HEK293 (cell line): Measurements from ENCODE around the gene LRP1B.
A peak's percentile ranks its signal among the peaks of the same experiment; 100 is the strongest.

ENCODE experiments used
- BCL11A ChIP-seq: fragments of 450-650 bp; formaldehyde crosslinking; IDR thresholded peaks from 2 replicates; pipeline ENCODE4 v1.5.1; 2016; ENCODE audit warnings: low read depth, missing biosample characterization, missing genetic modification characterization
- BCL6B ChIP-seq: fragments of 450-650 bp; formaldehyde crosslinking; IDR thresholded peaks from 2 replicates; pipeline ENCODE4 v1.5.1; 2017; ENCODE audit warnings: missing biosample characterization, missing genetic modification characterization
- FEZF1 ChIP-seq: fragments of 450-650 bp; formaldehyde crosslinking; IDR thresholded peaks from 2 replicates; pipeline ENCODE4 v1.5.1; 2016; ENCODE audit warnings: missing biosample characterization, missing genetic modification characterization
- HOXD13 ChIP-seq: sonication (generic); formaldehyde crosslinking; IDR thresholded peaks from 2 replicates; pipeline ENCODE4 v1.8.0; 2022; ENCODE audit warnings: missing genetic modification reagents, borderline replicate concordance
- KLF16 ChIP-seq: fragments of 450-650 bp; formaldehyde crosslinking; IDR thresholded peaks from 2 replicates; pipeline ENCODE4 v1.5.1; 2017; ENCODE audit warnings: missing biosample characterization, missing genetic modification characterization
- MZF1 ChIP-seq: fragments of 450-650 bp; formaldehyde crosslinking; IDR thresholded peaks from 2 replicates; pipeline ENCODE4 v1.5.1; 2017; ENCODE audit warnings: missing biosample characterization, missing genetic modification characterization, borderline replicate concordance
- OSR2 ChIP-seq: fragments of 450-650 bp; formaldehyde crosslinking; IDR thresholded peaks from 2 replicates; pipeline ENCODE4 v1.5.1; 2016; ENCODE audit warnings: missing biosample characterization, missing genetic modification characterization
- OVOL3 ChIP-seq: fragments of 450-650 bp; formaldehyde crosslinking; IDR thresholded peaks from 2 replicates; pipeline ENCODE4 v1.5.1; 2016; ENCODE audit warnings: missing biosample characterization, missing genetic modification characterization
- PBX3 ChIP-seq: sonication (generic); formaldehyde crosslinking; IDR thresholded peaks from 2 replicates; pipeline ENCODE4 v1.8.1; 2022; ENCODE audit warnings: mild to moderate bottlenecking, moderate library complexity, missing genetic modification reagents
- PRDM4 ChIP-seq: fragments of 450-650 bp; formaldehyde crosslinking; IDR thresholded peaks from 2 replicates; pipeline ENCODE4 v1.5.1; 2017; ENCODE audit warnings: missing biosample characterization, missing genetic modification characterization
- WT1 ChIP-seq: fragments of 450-650 bp; formaldehyde crosslinking; IDR thresholded peaks from 2 replicates; pipeline ENCODE4 v1.5.1; 2016; ENCODE audit warnings: missing biosample characterization, missing genetic modification characterization
- YY1 ChIP-seq: fragments of 450-650 bp; formaldehyde crosslinking; IDR thresholded peaks from 2 replicates; pipeline ENCODE4 v1.5.1; 2018; ENCODE audit warnings: missing biosample characterization, missing genetic modification characterization
- ZBTB6 ChIP-seq: fragments of 450-650 bp; formaldehyde crosslinking; IDR thresholded peaks from 2 replicates; pipeline ENCODE4 v1.5.1; 2017; ENCODE audit warnings: missing biosample characterization, missing genetic modification characterization
- ZBTB8A ChIP-seq: fragments of 450-650 bp; formaldehyde crosslinking; IDR thresholded peaks from 2 replicates; pipeline ENCODE4 v1.5.1; 2016; ENCODE audit warnings: missing biosample characterization, missing genetic modification characterization
- ZFHX2 ChIP-seq: fragments of 450-650 bp; formaldehyde crosslinking; conservative IDR thresholded peaks from 2 replicates; pipeline ENCODE4 v1.5.1; 2016; ENCODE audit warnings: missing biosample characterization, missing genetic modification characterization
- ZFP3 ChIP-seq: fragments of 450-650 bp; formaldehyde crosslinking; IDR thresholded peaks from 2 replicates; pipeline ENCODE4 v1.5.1; 2016; ENCODE audit warnings: low read depth, missing biosample characterization, missing genetic modification characterization
- ZFP69B ChIP-seq: fragments of 450-650 bp; formaldehyde crosslinking; IDR thresholded peaks from 2 replicates; pipeline ENCODE4 v1.5.1; 2016; ENCODE audit warnings: missing biosample characterization, missing genetic modification characterization
- ZNF121 ChIP-seq: fragments of 450-650 bp; formaldehyde crosslinking; IDR thresholded peaks from 2 replicates; pipeline ENCODE4 v1.5.1; 2016; ENCODE audit warnings: missing biosample characterization, missing genetic modification characterization
- ZNF146 ChIP-seq: fragments of 450-650 bp; formaldehyde crosslinking; IDR thresholded peaks from 2 replicates; pipeline ENCODE4 v1.5.1; 2016; ENCODE audit warnings: missing biosample characterization, missing genetic modification characterization
- ZNF148 ChIP-seq: fragments of 450-650 bp; formaldehyde crosslinking; IDR thresholded peaks from 2 replicates; pipeline ENCODE4 v1.5.0; 2017; ENCODE audit warnings: missing biosample characterization, missing genetic modification characterization, borderline replicate concordance
- ZNF292 ChIP-seq: fragments of 450-650 bp; formaldehyde crosslinking; IDR thresholded peaks from 2 replicates; pipeline ENCODE4 v1.5.1; 2016; ENCODE audit warnings: low read depth, missing biosample characterization, missing genetic modification characterization, borderline replicate concordance
- ZNF350 ChIP-seq: fragments of 450-650 bp; formaldehyde crosslinking; IDR thresholded peaks from 2 replicates; pipeline ENCODE4 v1.5.0; 2017; ENCODE audit warnings: missing biosample characterization, mild to moderate bottlenecking, missing genetic modification characterization
- ZNF416 ChIP-seq: fragments of 450-650 bp; formaldehyde crosslinking; IDR thresholded peaks from 2 replicates; pipeline ENCODE4 v1.5.1; 2016; ENCODE audit warnings: missing biosample characterization, missing genetic modification characterization
- ZNF513 ChIP-seq: fragments of 450-650 bp; IDR thresholded peaks from 2 replicates; pipeline ENCODE4 v1.5.1; 2018; ENCODE audit warnings: missing biosample characterization, missing genetic modification characterization
- ZNF548 ChIP-seq: fragments of 450-650 bp; formaldehyde crosslinking; IDR thresholded peaks from 2 replicates; pipeline ENCODE4 v1.5.1; 2016; ENCODE audit warnings: missing biosample characterization, missing genetic modification characterization
- ZNF596 ChIP-seq: fragments of 450-650 bp; IDR thresholded peaks from 2 replicates; pipeline ENCODE4 v1.5.0; 2018; ENCODE audit warnings: missing biosample characterization, mild to moderate bottlenecking, missing genetic modification characterization, moderate library complexity
- ZNF664 ChIP-seq: fragments of 450-650 bp; formaldehyde crosslinking; IDR thresholded peaks from 2 replicates; pipeline ENCODE4 v1.5.1; 2016; ENCODE audit warnings: missing biosample characterization, missing genetic modification characterization
- ZNF792 ChIP-seq: fragments of 450-650 bp; formaldehyde crosslinking; IDR thresholded peaks from 2 replicates; pipeline ENCODE4 v1.5.1; 2016; ENCODE audit warnings: missing biosample characterization, missing genetic modification characterization
- ZSCAN30 ChIP-seq: fragments of 450-650 bp; IDR thresholded peaks from 2 replicates; pipeline ENCODE4 v1.5.1; 2018; ENCODE audit warnings: missing biosample characterization, mild to moderate bottlenecking, missing genetic modification characterization, moderate library complexity
- ZSCAN4 ChIP-seq: fragments of 450-650 bp; formaldehyde crosslinking; IDR thresholded peaks from 2 replicates; pipeline ENCODE4 v1.5.1; 2017; ENCODE audit warnings: missing biosample characterization, missing genetic modification characterization

LRP1B gene

GRCh38 chr2:142075826-142076225 lies 55.0 kb downstream of the LRP1B start (continued):
- TF ChIP-seq ZNF416 (no peak), ZNF146 (tag by site-specific recombination) (no peak), ZNF792 (tag by site-specific recombination) (no peak), ZFP3 (tag by site-specific recombination) (no peak), PBX3 (CRISPR knock-in tag) (no peak), ZFHX2 (peak; percentile 42; the same call in 1 of the 2 replicates), ZNF292 (tag by site-specific recombination) (no peak), BCL6B (tag by site-specific recombination) (peak; percentile 37; the same call in 1 of the 2 replicates), ZNF148 (tag by site-specific recombination) (no peak), MZF1 (tag by site-specific recombination) (no peak; the same call in 1 of the 2 replicates), ZBTB6 (no peak), ZBTB8A (peak; percentile 27; the same call in 1 of the 2 replicates), ZSCAN30 (tag by site-specific recombination) (peak; percentile 33; the same call in 1 of the 2 replicates), WT1 (no peak), ZNF548 (tag by site-specific recombination) (no peak), ZSCAN4 (tag by site-specific recombination) (no peak), ZNF664 (tag by site-specific recombination) (no peak), ZFP69B (tag by site-specific recombination) (no peak), FEZF1 (tag by site-specific recombination) (peak; percentile 82), YY1 (no peak), OSR2 (tag by site-specific recombination) (0 out of 2 replicates have a peak, but pooled peaks have one; percentile 45), KLF16 (tag by site-specific recombination) (no peak), OVOL3 (tag by site-specific recombination) (peak; percentile 78; the same call in 1 of the 2 replicates), PRDM4 (peak; percentile 64), BCL11A (tag by site-specific recombination) (no peak), HOXD13 (CRISPR knock-in tag) (0 out of 2 replicates have a peak, but pooled peaks have one; percentile 40), ZNF350 (no peak), ZNF513 (tag by site-specific recombination) (no peak), ZNF121 (no peak), ZNF596 (tag by site-specific recombination) (peak; percentile 7; the same call in 1 of the 2 replicates)
